GM12801 (cell line): ENCODE measurements around the gene CD274.

Experiments used
- CTCF ChIP-seq: IDR thresholded peaks from one replicate; pipeline ENCODE4 v1.5.1; 2011; ENCODE audit warnings: control low read depth; ENCODE audit not compliant: insufficient read length; ENCODE audit errors: extremely low read depth

CD274 gene

GRCh38 chr9:5493679-5494511, 43.6 kb downstream of the CD274 start:
- TF ChIP-seq CTCF = no peak

- no peak for TF ChIP-seq CTCF
These were observed 48.8 kb downstream of the CD274 start for GRCh38 chr9:5499157-5499556.

GRCh38 chr9:5499889-5500398, 49.6 kb downstream of the CD274 start:
- TF ChIP-seq CTCF = no peak

- TF ChIP-seq CTCF = no peak
These were observed 50.3 kb downstream of the CD274 start for GRCh38 chr9:5500441-5501235.

- no peak for TF ChIP-seq CTCF
These were observed 52.2 kb downstream of the CD274 start for GRCh38 chr9:5502553-5502952.

- TF ChIP-seq CTCF = no peak
These were observed 59.2 kb downstream of the CD274 start for GRCh38 chr9:5509573-5509972.

GRCh38 chr9:5510360-5510931, 60.1 kb downstream of the CD274 start, which contains the start of gene PDCD1LG2:
Gene PDCD1LG2 (plus strand): TSS chr9:5510531. CDS start chr9:5522547, 12,016 bp downstream.
- TF ChIP-seq CTCF = no peak
